WTC11 (cell line): ENCODE data around the gene ABCA3. TPM values are rescaled to one million over a fixed set of nuclear protein-coding genes. Genes with fewer than 3 reads are reported as not detected.

ENCODE experiments used
- GRHL2 ChIP-seq: fragments of 250-450 bp; sonication (Bioruptor Pico); IDR thresholded peaks from 2 replicates; pipeline ENCODE4 v1.8.0; 2022; ENCODE audit warnings: mild to moderate bottlenecking, moderate library complexity; ENCODE audit not compliant: insufficient replicate concordance, severe bottlenecking
- KAT7 ChIP-seq: sonication (generic); formaldehyde crosslinking; IDR thresholded peaks from 2 replicates; pipeline ENCODE4 v1.8.1; 2023; ENCODE audit warnings: missing genetic modification reagents, mild to moderate bottlenecking, borderline replicate concordance
- NR2C2 ChIP-seq: sonication (generic); formaldehyde crosslinking; IDR thresholded peaks from 2 replicates; pipeline ENCODE4 v1.8.0; 2022; ENCODE audit warnings: mild to moderate bottlenecking, missing genetic modification reagents
- ZNF263 ChIP-seq: sonication (generic); formaldehyde crosslinking; IDR thresholded peaks from 2 replicates; pipeline ENCODE4 v1.8.1; 2022; ENCODE audit warnings: low read depth, mild to moderate bottlenecking, moderate library complexity, missing genetic modification reagents
- ZNF396 ChIP-seq: fragments of 250-450 bp; sonication (Bioruptor Pico); IDR thresholded peaks from 2 replicates; pipeline ENCODE4 v1.8.0; 2021; ENCODE audit warnings: mild to moderate bottlenecking, moderate library complexity, borderline replicate concordance
- total RNA-seq: library from RNA; stranded (reverse); gene quantifications from 3 replicates; pipeline ENCODE4 v1.2.3, GENCODE V29; 2021
- TF ChIP-seq, protein P1 (sequence below): sonication (generic); formaldehyde crosslinking; IDR thresholded peaks from 2 replicates; pipeline ENCODE4 v1.8.0; 2023; ENCODE audit warnings: mild to moderate bottlenecking, missing genetic modification reagents
- TF ChIP-seq, protein P2 (sequence below): sonication (generic); formaldehyde crosslinking; conservative IDR thresholded peaks from 2 replicates; pipeline ENCODE4 v1.8.1; 2023; ENCODE audit warnings: mild to moderate bottlenecking, low read depth, missing genetic modification reagents, moderate library complexity
- TF ChIP-seq, protein P3 (sequence below): sonication (generic); formaldehyde crosslinking; IDR thresholded peaks from 2 replicates; pipeline ENCODE4 v1.8.0; 2023; ENCODE audit warnings: missing genetic modification reagents, mild to moderate bottlenecking, borderline replicate concordance
- TF ChIP-seq, protein P4 (sequence below): sonication (generic); formaldehyde crosslinking; IDR thresholded peaks from 2 replicates; pipeline ENCODE4 v1.8.1; 2023; ENCODE audit warnings: mild to moderate bottlenecking, missing genetic modification reagents, borderline replicate concordance
- TF ChIP-seq, protein P5 (sequence below): sonication (generic); formaldehyde crosslinking; IDR thresholded peaks from 2 replicates; pipeline ENCODE4 v1.8.0; 2022; ENCODE audit warnings: missing genetic modification reagents
- TF ChIP-seq, protein P6 (sequence below): fragments of 250-450 bp; sonication (Bioruptor Pico); IDR thresholded peaks from 2 replicates; pipeline ENCODE4 v1.8.0; 2021; ENCODE audit warnings: mild to moderate bottlenecking

ABCA3 gene
- total RNA-seq, 1 experiment from 2014 or later, result 12.1 TPM

DNA sequence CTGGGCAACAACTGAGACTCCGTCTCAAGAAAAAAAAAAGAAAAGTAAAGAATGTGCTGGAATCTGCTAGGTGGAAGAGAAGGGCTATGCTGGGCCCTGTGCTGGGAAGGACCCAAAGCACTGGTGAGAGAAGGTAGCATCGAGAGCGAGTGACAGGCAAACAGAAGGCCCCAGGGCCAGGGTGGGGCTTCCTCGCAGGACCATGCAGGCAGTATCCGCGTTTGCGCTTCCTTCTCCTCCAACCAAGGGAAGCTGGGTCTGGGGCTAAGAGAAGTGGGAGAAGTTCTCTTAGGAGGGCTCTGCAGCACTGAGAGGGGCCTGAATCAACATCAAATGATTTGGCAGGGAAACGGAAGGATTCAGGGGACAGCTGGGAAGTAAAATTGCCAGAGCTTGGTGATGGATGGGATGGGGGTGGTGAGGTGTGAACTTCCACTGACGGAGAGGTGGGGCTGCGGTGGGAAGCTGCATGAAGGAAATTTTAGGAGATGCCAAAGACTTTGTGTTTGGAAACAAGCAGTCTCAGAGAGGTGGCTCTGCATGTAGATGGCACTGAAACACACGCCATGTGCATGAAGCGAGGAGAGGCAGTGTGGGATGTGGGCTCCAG, 83.9 kb downstream of the ABCA3 start (continued):
- TF ChIP-seq ZNF396 (CRISPR knock-in tag), result no peak
- no peak for TF ChIP-seq KAT7 (CRISPR knock-in tag)
- TF ChIP-seq ZNF263 (CRISPR knock-in tag), result no peak
- TF ChIP-seq, protein P1, sequence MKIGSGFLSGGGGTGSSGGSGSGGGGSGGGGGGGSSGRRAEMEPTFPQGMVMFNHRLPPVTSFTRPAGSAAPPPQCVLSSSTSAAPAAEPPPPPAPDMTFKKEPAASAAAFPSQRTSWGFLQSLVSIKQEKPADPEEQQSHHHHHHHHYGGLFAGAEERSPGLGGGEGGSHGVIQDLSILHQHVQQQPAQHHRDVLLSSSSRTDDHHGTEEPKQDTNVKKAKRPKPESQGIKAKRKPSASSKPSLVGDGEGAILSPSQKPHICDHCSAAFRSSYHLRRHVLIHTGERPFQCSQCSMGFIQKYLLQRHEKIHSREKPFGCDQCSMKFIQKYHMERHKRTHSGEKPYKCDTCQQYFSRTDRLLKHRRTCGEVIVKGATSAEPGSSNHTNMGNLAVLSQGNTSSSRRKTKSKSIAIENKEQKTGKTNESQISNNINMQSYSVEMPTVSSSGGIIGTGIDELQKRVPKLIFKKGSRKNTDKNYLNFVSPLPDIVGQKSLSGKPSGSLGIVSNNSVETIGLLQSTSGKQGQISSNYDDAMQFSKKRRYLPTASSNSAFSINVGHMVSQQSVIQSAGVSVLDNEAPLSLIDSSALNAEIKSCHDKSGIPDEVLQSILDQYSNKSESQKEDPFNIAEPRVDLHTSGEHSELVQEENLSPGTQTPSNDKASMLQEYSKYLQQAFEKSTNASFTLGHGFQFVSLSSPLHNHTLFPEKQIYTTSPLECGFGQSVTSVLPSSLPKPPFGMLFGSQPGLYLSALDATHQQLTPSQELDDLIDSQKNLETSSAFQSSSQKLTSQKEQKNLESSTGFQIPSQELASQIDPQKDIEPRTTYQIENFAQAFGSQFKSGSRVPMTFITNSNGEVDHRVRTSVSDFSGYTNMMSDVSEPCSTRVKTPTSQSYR, result no peak
- TF ChIP-seq, protein P2, sequence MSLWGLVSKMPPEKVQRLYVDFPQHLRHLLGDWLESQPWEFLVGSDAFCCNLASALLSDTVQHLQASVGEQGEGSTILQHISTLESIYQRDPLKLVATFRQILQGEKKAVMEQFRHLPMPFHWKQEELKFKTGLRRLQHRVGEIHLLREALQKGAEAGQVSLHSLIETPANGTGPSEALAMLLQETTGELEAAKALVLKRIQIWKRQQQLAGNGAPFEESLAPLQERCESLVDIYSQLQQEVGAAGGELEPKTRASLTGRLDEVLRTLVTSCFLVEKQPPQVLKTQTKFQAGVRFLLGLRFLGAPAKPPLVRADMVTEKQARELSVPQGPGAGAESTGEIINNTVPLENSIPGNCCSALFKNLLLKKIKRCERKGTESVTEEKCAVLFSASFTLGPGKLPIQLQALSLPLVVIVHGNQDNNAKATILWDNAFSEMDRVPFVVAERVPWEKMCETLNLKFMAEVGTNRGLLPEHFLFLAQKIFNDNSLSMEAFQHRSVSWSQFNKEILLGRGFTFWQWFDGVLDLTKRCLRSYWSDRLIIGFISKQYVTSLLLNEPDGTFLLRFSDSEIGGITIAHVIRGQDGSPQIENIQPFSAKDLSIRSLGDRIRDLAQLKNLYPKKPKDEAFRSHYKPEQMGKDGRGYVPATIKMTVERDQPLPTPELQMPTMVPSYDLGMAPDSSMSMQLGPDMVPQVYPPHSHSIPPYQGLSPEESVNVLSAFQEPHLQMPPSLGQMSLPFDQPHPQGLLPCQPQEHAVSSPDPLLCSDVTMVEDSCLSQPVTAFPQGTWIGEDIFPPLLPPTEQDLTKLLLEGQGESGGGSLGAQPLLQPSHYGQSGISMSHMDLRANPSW (CRISPR knock-in tag), result no peak
- TF ChIP-seq, protein P3, sequence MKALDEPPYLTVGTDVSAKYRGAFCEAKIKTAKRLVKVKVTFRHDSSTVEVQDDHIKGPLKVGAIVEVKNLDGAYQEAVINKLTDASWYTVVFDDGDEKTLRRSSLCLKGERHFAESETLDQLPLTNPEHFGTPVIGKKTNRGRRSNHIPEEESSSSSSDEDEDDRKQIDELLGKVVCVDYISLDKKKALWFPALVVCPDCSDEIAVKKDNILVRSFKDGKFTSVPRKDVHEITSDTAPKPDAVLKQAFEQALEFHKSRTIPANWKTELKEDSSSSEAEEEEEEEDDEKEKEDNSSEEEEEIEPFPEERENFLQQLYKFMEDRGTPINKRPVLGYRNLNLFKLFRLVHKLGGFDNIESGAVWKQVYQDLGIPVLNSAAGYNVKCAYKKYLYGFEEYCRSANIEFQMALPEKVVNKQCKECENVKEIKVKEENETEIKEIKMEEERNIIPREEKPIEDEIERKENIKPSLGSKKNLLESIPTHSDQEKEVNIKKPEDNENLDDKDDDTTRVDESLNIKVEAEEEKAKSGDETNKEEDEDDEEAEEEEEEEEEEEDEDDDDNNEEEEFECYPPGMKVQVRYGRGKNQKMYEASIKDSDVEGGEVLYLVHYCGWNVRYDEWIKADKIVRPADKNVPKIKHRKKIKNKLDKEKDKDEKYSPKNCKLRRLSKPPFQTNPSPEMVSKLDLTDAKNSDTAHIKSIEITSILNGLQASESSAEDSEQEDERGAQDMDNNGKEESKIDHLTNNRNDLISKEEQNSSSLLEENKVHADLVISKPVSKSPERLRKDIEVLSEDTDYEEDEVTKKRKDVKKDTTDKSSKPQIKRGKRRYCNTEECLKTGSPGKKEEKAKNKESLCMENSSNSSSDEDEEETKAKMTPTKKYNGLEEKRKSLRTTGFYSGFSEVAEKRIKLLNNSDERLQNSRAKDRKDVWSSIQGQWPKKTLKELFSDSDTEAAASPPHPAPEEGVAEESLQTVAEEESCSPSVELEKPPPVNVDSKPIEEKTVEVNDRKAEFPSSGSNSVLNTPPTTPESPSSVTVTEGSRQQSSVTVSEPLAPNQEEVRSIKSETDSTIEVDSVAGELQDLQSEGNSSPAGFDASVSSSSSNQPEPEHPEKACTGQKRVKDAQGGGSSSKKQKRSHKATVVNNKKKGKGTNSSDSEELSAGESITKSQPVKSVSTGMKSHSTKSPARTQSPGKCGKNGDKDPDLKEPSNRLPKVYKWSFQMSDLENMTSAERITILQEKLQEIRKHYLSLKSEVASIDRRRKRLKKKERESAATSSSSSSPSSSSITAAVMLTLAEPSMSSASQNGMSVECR (CRISPR knock-in tag), result no peak
- no peak for TF ChIP-seq NR2C2 (CRISPR knock-in tag)
- TF ChIP-seq, protein P4, sequence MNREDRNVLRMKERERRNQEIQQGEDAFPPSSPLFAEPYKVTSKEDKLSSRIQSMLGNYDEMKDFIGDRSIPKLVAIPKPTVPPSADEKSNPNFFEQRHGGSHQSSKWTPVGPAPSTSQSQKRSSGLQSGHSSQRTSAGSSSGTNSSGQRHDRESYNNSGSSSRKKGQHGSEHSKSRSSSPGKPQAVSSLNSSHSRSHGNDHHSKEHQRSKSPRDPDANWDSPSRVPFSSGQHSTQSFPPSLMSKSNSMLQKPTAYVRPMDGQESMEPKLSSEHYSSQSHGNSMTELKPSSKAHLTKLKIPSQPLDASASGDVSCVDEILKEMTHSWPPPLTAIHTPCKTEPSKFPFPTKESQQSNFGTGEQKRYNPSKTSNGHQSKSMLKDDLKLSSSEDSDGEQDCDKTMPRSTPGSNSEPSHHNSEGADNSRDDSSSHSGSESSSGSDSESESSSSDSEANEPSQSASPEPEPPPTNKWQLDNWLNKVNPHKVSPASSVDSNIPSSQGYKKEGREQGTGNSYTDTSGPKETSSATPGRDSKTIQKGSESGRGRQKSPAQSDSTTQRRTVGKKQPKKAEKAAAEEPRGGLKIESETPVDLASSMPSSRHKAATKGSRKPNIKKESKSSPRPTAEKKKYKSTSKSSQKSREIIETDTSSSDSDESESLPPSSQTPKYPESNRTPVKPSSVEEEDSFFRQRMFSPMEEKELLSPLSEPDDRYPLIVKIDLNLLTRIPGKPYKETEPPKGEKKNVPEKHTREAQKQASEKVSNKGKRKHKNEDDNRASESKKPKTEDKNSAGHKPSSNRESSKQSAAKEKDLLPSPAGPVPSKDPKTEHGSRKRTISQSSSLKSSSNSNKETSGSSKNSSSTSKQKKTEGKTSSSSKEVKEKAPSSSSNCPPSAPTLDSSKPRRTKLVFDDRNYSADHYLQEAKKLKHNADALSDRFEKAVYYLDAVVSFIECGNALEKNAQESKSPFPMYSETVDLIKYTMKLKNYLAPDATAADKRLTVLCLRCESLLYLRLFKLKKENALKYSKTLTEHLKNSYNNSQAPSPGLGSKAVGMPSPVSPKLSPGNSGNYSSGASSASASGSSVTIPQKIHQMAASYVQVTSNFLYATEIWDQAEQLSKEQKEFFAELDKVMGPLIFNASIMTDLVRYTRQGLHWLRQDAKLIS (CRISPR knock-in tag), result no peak
- TF ChIP-seq GRHL2 (CRISPR knock-in tag), result no peak
- TF ChIP-seq, protein P5, sequence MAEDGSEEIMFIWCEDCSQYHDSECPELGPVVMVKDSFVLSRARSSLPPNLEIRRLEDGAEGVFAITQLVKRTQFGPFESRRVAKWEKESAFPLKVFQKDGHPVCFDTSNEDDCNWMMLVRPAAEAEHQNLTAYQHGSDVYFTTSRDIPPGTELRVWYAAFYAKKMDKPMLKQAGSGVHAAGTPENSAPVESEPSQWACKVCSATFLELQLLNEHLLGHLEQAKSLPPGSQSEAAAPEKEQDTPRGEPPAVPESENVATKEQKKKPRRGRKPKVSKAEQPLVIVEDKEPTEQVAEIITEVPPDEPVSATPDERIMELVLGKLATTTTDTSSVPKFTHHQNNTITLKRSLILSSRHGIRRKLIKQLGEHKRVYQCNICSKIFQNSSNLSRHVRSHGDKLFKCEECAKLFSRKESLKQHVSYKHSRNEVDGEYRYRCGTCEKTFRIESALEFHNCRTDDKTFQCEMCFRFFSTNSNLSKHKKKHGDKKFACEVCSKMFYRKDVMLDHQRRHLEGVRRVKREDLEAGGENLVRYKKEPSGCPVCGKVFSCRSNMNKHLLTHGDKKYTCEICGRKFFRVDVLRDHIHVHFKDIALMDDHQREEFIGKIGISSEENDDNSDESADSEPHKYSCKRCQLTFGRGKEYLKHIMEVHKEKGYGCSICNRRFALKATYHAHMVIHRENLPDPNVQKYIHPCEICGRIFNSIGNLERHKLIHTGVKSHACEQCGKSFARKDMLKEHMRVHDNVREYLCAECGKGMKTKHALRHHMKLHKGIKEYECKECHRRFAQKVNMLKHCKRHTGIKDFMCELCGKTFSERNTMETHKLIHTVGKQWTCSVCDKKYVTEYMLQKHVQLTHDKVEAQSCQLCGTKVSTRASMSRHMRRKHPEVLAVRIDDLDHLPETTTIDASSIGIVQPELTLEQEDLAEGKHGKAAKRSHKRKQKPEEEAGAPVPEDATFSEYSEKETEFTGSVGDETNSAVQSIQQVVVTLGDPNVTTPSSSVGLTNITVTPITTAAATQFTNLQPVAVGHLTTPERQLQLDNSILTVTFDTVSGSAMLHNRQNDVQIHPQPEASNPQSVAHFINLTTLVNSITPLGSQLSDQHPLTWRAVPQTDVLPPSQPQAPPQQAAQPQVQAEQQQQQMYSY (CRISPR knock-in tag), result no peak
- TF ChIP-seq, protein P6, sequence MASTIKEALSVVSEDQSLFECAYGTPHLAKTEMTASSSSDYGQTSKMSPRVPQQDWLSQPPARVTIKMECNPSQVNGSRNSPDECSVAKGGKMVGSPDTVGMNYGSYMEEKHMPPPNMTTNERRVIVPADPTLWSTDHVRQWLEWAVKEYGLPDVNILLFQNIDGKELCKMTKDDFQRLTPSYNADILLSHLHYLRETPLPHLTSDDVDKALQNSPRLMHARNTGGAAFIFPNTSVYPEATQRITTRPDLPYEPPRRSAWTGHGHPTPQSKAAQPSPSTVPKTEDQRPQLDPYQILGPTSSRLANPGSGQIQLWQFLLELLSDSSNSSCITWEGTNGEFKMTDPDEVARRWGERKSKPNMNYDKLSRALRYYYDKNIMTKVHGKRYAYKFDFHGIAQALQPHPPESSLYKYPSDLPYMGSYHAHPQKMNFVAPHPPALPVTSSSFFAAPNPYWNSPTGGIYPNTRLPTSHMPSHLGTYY (CRISPR knock-in tag), result no peak
